HTERT RPE-1 (cell line): Measurements from ENCODE around the gene GRIK4.
"Not testable (repeated sequence)": the region's sequence is repeated elsewhere in the genome, so short reads cannot be mapped to it uniquely, and the experiment has no call there.

ENCODE experiments used
- in situ Hi-C: fragments of 300-500 bp; cut with MboI; formaldehyde crosslinking; loops from 4 replicates; pipeline ENCODE4 v1.14.3; 2020; ENCODE audit warnings: low sequenced_read_pairs

GRIK4 gene

GRCh38 chr11:120722524-120722923 is 211.0 kb downstream of the GRIK4 start:
- in situ Hi-C loops: no loop called here

- in situ Hi-C loops: no loop called here
Measured at GRCh38 chr11:120723751-120724150, 212.2 kb downstream of the GRIK4 start.

GRCh38 chr11:120727752-120728151 is 216.2 kb downstream of the GRIK4 start:
- in situ Hi-C loops: no loop called here

- in situ Hi-C loops: no loop called here
Measured at GRCh38 chr11:120735035-120735434, 223.5 kb downstream of the GRIK4 start.

GRCh38 chr11:120738516-120739046 is 227.0 kb downstream of the GRIK4 start:
- in situ Hi-C loops: no loop called here

GRCh38 chr11:120739780-120740179 is 228.2 kb downstream of the GRIK4 start:
- in situ Hi-C loops: no loop called here

GRCh38 chr11:120740380-120740779 is 228.8 kb downstream of the GRIK4 start:
- in situ Hi-C loops: no loop called here

- in situ Hi-C loops: no loop called here
Measured at GRCh38 chr11:120744016-120744994, 232.8 kb downstream of the GRIK4 start.

- in situ Hi-C loops: no loop called here
Measured at GRCh38 chr11:120746376-120746775, 234.8 kb downstream of the GRIK4 start.

GRCh38 chr11:120746836-120747609 is 235.5 kb downstream of the GRIK4 start:
- in situ Hi-C loops: no loop called here

GRCh38 chr11:120747850-120748814 is 236.6 kb downstream of the GRIK4 start:
- in situ Hi-C loops: no loop called here

GRCh38 chr11:120749395-120749794 is 237.8 kb downstream of the GRIK4 start:
- in situ Hi-C loops: no loop called here

GRCh38 chr11:120750647-120751549 is 239.3 kb downstream of the GRIK4 start:
- in situ Hi-C loops: no loop called here

- in situ Hi-C loops: no loop called here
Measured at GRCh38 chr11:120751550-120751949, 240.0 kb downstream of the GRIK4 start.

- in situ Hi-C loops: no loop called here
Measured at GRCh38 chr11:120752668-120753067, 241.1 kb downstream of the GRIK4 start.

- in situ Hi-C loops: no loop called here
Measured at GRCh38 chr11:120756931-120757330, 245.4 kb downstream of the GRIK4 start.

- in situ Hi-C loops: no loop called here
Measured at GRCh38 chr11:120759046-120759445, 247.5 kb downstream of the GRIK4 start.

- in situ Hi-C loops: not testable (repeated sequence)
Measured at GRCh38 chr11:120765710-120766109, 254.2 kb downstream of the GRIK4 start.

- in situ Hi-C loops: no loop called here
Measured at GRCh38 chr11:120766318-120766717, 254.8 kb downstream of the GRIK4 start.
